HUDEP-2 (cell line): ENCODE results near the gene JMJD8.

ENCODE experiments used
- DNase-seq, 76 experiments: peaks; one replicate each; lab custom pipeline; 2025; ENCODE audit not compliant: unreplicated experiment in 76 of 76; lab: John Stamatoyannopoulos, UW

Gene JMJD8

DNA sequence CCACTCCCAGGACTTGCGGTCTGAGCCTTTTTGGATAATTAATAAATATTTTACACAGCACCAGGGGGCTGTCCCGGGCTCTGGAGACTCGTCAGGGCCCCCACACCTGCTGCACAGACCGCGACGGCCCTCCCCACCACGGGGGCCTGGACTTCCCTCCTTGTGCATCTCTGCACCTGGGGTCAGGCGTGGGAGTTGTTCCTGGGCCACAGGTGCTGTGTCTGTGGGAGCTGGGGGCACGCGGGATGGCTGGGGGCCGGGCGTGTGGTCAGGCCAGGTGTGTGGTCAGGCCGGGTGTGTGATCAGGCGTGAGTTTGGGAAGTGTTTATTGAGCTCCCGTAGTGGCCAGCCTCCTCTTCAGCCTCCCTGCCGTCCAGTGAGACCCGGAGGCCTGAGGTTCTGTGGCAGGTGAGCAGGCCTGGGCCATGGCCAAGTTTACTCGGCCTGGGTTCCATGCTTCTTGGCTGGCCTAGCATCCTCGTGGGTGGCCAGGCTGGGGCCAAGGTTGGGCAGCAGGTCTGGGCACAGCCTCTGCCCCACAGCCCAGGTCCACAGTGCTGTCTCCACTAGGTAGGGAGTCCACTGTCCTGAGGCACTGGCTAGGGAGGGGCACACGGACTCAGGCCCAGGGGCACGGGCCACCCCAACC lies 5.8 kb downstream of the JMJD8 start:
- no peak for DNase-seq

DNA sequence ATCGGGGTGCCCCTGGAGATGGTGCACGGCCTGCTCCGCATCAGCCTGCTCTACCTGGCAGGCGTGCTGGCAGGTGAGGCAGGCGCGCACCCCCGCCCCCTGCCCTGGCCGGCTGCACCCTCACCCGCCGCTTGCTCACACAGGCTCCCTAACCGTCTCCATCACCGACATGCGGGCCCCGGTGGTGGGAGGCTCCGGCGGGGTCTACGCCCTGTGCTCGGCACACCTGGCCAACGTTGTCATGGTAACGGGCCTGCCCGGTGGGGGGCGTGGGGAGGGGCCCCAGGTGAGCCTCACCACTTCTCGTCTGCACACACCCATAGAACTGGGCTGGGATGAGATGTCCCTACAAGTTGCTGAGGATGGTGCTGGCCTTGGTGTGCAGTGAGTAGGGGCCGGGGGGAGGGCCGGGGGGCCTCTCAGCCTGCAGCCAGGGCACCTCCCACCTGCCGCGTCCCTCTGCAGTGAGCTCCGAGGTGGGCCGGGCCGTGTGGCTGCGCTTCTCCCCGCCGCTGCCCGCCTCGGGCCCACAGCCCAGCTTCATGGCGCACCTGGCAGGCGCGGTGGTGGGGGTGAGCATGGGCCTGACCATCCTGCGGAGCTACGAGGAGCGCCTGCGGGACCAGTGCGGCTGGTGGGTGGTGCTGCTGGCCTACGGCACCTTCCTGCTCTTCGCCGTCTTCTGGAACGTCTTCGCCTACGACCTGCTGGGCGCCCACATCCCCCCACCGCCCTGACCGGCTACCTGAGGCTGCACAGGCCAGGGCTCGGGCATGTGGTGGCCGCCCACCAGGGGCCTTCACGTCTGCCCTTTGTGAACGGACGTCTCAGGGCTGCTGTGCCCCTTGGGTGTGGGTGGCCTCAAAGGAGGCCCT lies 6.6 kb downstream of the JMJD8 start:
- DNase-seq: no peak

DNA sequence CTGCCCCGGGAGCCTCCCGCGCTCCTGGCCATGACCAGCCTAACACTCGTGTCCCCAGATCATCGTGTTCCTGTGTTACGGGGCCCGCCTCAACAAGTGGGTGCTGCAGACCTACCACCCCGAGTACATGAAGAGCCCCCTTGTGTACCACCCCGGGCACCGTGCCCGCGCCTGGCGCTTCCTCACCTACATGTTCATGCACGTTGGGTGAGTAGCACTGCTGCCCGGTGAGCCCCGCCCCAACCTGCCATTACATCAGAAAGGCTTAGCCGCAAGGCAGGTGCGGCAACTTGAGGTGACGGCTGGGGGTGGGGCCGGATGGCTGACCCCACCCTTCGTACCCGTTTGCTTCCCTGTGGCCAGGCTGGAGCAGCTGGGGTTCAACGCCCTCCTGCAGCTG lies 7.2 kb downstream of the JMJD8 start:
- DNase-seq: no peak

DNA sequence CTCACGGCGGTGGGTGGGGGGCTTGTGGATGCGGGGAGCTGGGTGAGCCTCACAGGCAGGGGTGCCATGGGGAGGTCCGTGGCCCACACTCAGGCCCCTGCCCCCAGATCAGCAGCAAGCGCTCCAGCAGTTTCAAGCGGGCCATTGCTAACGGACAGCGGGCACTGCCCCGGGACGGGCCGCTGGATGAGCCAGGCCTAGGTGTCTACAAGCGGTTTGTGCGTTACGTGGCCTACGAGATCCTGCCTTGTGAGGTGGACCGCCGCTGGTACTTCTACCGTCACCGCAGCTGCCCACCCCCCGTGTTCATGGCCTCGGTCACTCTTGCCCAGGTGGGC lies 7.6 kb downstream of the JMJD8 start:
- no peak for DNase-seq

DNA sequence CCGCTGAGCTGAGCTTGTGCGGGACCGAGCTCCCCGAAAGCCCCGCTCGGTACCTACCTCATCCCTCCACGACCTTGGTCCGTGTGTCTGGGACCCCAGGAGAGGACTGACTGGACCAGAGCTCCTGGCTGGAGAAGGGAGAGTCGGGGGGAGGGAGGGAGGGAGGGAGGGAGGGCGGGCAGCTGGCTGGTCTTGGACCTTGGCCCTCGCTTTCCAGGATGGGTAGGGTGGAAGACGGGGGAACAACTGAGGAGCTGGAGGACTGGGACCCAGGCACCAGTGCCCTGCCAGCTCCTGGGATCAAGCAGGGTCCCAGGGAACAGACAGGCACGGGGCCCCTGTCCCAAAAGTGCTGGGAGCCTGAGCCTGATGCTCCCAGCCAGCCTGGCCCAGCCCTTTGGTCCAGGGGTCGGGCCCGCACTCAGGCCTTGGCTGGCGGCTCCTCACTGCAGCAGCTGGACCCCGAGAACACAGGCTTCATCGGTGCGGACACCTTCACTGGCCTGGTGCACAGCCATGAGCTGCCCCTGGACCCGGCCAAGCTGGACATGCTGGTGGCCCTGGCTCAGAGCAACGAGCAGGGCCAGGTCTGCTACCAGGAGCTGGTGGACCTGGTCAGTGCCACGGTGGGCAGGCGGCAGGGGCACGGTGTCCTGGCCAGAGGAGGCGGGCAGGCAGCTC lies 8.1 kb downstream of the JMJD8 start:
- DNase-seq: no peak

DNA sequence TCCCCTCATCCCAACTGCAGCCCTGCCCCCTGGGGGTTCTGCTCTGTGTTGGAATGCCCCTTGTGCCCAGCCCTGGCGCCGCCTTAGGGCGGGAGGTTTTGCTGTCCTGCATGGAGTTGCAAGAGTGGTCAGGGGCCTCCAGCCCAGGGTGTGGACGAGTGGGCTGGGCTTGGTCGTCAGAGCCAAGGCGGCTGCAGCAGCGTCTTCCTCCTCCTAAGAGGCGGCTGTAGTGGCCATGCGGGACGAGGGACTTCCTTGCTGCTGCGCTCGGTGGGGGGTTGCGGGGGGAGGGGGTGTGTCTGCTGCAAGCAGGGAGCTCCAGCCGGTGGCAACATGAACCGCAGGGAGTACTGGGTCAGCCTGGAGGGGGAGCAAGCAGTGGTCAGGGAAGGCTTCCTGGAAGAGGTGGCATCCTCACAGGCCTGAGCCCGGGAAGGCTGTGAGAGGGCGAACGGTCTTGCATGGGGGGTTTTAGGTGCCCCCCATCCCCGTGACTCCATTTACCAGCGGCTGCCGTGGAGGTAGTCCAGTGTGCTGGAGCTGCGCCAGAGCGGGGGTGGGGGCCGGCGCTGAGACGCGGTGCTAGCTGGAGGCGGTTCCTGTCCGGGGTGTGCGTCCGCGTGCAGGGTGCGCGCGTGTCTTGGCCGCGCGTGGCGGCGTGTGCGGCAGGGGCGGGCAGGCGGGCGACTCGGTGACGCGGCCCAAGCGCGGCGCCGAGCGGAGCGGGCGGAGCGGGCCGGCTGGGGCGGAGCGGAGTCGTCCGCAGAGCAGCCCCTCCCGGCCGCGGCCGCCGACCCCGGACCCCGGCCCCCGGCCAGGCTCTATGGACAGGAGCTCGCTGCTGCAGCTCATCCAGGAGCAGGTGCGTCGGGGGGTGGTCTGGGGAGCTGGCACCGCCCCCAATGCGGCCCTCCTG lies 8.9 kb downstream of the JMJD8 start, which contains the start of gene RHBDL1:
RHBDL1 (plus strand) TSS at position 704 of the 916 bp plus-strand sequence; CDS start at position 824, 120 bp downstream.
- DNase-seq: peak in 8 of 76 experiments; percentile 10 to 43 (median 24)

DNA sequence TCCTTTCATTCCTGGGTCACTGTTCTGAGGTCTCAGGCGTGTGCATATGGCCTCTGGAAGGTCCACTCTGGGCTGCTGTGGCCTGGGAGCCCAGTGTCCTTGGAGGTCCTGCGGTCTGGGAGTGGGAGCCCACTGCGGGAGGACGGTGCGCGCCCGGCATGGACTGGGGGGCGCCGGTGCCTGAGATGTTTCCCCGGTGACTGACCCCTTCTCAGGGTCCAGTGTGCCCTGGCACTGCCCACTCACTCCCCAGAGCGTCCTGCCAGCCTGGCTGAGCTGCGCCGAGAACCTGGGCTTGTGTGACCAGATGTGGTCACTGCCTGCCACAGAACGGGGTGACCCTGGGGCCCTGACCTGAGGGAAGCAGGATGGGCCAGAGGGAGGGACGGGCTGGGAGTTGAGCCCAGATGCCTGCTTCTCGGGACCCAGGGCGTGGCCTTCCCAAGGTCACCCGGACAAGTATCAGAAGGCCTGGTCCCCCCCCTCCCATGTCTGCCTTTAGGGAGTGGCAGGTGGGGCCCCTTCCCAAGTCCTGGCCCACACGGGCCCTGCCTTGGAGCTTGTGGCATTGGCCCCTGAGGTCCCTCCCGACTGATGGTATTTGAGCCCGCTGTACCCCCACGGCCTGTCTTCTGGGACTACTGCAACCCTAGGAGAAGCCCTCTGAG lies 9.8 kb downstream of the JMJD8 start:
- no peak for DNase-seq

DNA sequence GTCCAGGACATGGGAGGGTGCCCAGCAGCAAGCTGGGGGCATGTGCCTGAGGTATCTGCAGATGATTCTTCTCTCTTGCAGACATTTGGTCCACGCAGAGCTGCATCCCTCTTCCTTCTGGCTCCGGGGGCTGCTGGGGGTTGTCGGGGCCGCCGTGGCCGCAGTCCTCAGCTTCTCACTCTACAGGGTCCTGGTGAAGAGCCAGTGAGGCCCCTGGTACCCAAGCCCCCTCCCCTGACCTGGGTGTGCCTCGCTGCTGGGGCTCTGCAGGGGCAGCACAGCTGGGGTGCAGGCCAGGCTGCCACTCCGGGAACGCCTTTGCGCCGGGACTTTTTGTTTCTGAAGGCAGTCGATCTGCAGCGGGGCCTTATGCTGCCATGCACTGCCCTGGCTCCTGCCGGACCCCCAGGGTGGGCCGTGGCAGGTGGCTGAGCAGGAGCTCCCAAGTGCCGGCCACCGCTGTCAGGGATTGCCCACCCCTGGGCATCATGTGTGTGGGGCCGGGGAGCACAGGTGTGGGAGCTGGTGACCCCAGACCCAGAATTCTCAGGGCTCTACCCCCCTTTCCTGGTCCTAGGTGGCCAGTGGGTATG lies 10.6 kb downstream of the JMJD8 start:
- no peak for DNase-seq

DNA sequence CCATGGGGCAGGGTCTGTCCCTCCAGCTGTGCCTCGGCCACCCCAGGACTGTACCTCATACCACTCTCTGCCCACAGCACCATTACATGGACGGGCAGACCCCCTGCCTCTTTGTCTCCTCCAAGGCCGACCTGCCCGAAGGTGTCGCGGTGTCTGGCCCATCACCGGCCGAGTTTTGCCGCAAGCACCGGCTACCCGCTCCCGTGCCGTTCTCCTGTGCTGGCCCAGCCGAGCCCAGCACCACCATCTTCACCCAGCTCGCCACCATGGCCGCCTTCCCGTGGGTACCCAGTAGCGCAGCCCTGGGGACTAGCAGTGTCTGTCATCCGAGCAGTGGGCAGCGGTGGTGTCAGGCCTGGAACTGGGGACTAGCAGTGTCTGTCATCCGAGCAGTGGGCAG lies 11.3 kb downstream of the JMJD8 start:
- no peak for DNase-seq

DNA sequence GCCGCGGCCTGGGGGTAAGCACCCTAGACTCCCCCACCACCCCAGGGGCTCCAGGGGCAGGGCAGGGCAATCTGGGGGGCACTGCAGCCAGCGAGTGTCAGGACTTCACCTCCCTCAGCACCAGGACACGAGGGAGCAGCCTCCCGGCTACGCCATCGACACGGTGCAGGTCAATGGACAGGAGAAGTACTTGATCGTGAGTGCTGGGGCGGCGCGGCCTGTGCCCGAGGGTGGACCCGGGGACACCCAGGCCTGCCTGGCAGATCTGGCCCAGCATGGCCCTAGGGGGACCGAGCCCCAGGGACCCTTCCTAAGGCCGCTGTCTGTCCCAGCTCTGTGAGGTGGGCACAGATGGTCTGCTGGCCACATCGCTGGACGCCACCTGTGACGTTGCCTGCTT lies 11.8 kb downstream of the JMJD8 start:
- DNase-seq: no peak

DNA sequence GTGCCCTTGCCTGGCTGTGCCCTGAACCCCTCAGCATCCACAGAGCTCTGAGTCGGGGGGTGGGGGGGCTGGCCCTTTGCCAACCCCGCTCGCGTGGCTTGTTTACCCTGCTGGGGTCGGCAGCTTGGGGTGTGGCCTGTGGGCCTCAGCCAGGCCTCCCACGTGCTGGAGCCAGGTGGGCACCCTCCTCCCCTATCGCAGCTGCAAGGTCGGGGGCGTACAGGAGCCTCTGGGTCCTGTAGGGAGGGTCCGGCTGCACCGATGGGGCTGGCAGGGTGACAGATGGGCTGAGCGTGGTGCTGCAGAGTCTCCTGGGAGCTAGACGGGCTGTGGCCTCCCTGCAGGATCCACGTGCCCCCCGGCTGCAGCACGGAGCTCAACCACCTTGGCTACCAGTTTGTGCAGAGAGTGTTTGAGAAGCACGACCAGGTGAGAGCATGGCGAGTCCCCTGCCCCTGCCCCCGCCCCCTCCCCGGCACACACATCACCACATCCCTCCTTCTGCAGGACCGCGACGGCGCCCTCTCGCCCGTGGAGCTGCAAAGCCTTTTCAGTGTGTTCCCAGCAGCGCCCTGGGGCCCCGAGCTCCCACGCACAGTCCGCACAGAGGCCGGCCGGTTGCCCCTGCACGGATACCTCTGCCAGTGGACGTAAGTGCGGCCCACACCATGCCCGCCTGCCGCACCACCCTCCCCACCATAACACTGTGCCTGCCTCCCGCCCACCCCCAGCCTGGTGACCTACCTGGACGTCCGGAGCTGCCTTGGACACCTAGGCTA lies 12.6 kb downstream of the JMJD8 start:
- DNase-seq: no peak

DNA sequence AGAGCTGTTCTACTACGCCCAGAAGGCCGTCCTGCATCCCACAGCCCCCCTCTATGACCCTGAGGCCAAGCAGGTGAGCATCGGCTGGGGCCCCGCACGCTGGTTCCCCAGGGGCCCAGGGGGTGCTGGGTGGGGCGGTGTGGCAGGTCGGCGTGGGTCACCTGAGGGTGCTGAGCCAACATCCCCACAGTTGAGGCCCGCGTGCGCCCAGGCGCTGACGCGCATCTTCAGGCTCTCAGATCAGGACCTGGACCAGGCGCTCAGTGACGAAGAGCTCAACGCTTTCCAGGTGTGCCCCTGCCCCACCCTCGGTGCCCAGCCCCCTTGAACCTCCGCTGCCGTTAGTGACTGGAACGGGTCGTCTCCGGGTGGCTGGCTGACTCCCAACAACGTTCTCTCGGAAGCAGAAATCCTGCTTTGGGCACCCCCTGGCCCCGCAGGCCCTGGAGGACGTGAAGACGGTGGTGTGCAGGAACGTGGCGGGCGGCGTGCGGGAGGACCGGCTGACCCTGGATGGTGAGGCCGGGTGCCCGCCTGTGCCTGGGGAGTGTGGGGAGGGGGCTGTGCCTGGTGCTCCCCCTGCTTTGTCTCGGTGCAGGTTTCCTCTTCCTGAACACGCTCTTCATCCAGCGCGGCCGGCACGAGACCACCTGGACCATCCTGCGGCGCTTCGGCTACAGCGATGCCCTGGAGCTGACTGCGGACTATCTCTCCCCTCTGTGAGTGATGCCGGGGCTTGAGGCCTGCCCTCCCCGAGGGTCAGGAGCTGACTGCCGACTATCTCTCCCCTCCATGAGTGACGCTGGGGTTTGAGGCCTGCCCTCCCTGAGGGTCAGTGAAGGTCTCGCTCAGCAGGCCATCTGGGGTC lies 13.4 kb downstream of the JMJD8 start:
- DNase-seq: no peak

DNA sequence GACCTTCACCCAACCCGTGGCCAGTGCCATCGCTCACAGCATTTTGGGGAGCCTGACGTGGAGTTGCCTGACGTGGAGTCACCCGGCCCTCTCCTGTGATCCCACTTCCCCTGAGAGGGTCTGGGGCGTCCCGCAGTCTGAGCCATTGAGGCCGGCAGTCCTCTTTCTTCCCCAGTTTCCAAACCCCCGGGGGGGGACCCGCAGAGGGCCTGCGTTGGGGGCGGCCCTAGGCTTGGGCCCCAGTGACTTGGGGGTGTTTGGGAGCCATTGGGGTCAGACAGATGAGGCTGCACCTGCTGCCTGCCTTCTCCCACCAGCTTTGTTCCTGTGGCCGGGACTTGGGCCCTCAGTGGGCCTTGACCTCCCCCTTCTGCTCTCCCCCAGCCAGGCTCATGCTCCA lies 14.5 kb downstream of the JMJD8 start:
- no peak for DNase-seq

DNA sequence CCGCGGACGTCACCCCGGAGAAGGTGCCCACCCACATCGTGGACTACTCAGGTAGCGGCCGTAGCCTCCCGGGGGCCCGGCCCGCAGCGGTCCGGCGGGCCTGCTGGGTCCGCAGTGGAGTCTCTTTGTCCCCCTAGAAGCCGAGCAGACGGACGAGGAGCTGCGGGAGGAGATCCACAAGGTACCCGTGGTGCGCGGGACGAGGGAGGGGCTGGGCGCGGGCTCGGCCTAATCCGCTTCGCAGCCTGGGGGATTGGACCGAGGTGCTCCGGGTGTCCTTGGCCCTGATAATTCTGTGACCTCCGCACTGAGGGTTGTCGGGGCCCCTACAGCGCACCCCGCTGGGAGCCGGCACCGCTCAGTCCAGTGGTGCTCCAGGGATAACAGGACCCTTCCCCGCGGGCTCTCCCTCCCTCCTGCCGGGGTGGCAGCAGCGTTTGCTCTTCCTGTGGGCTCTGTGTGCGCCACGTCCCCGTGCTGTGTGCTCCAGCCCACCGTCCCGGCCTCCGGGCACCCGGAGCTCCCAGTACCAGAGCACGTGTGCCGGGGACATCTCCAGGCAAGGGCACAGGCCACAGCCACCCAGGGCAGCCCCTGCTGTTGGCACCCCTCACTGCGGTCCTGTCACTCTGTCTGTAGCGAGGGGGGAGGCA lies 15.5 kb downstream of the JMJD8 start:
- DNase-seq: peak in 2 of 76 experiments; percentile 17 to 38

DNA sequence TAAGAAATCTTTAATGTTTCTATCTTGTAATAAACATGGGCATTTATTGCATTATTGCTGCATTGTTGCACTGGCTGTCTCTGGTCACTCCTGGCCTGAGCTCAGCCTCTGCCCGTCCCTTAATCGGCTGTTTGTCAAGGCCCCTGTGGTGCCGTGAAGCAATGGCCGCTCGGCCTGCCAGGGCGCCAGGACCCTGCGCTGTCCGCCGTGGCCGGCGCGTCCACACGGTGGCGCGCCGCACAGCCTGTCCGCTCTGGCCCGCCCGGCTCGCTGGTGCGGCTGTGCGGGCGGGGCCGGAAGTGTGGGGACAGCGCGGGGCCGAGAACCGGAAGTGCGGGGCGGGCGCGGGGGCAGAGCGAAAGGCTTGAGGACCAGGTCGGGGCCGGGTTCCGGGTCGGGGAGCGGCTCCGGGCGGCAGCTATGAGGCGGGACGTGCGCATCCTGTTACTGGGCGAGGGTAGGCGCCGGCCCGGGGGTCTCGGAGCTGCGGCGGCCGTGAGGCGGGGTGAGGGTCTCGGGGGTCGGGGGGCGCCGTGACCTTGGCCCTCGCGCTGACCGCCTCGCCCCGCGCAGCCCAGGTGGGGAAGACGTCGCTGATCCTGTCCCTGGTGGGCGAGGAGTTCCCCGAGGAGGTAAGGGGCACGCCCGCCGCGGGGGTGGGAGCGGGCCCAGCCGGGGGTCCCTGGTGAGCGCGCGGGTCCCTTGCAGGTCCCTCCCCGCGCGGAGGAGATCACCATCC lies 16.2 kb downstream of the JMJD8 start, which contains the start of gene RHOT2:
RHOT2 (plus strand) TSS at position 353 of the 739 bp plus-strand sequence; CDS start at position 421, 68 bp downstream.
- DNase-seq: peak in 72 of 76 experiments; percentile 38 to 93 (median 85)

DNA sequence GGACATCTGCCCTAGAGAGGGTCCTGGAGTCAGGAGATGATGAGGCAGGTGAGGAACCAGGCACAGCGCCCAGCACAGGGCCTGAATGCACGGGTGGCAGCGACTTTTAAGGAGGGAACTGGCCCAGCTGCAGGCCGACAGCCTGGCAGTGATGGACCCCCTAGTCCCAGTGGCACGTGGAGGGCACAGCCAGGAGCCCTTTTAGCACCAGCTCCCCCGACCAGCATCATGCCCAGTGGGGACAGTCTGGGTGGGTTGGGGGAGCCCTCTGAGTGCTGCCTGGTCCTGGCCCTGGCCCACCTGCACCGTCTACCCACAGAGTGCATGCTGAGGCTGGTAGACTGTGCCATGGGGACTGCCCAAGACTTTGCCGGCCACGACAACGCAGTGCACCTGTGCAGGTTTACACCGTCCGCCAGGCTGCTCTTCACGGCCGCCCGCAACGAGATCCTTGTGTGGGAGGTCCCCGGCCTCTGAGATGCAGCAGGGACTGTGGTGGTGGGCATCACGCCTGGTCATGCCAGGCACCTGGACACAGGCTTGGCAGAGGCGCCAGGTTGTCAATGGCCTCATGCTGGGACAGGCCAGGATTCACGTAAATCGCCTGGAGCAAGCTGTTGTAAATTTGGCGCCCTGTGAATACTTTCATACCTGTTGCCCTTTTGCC lies 16.9 kb downstream of the JMJD8 start:
- DNase-seq: no peak
